Tongue (tissue), 2 donors: ENCODE measurements around the gene SCFD2. TPM values are rescaled to one million over a fixed set of nuclear protein-coding genes. Genes with fewer than 3 reads are reported as not detected.
"Not testable (repeated sequence)": the region's sequence is repeated elsewhere in the genome, so short reads cannot be mapped to it uniquely, and the experiment has no call there.

ENCODE experiments used
- DNase-seq: peaks from one replicate; pipeline ENCODE4 v3.0.0-alpha.2; 2015
- total RNA-seq: library from RNA; depleted of rRNA; stranded (reverse); fragments of >200 nt; gene quantifications from one replicate; pipeline ENCODE4 v1.2.3, GENCODE V29; 2014

Gene SCFD2
- total RNA-seq, 1 donor from 2014 or later, result 34.3 TPM

DNA sequence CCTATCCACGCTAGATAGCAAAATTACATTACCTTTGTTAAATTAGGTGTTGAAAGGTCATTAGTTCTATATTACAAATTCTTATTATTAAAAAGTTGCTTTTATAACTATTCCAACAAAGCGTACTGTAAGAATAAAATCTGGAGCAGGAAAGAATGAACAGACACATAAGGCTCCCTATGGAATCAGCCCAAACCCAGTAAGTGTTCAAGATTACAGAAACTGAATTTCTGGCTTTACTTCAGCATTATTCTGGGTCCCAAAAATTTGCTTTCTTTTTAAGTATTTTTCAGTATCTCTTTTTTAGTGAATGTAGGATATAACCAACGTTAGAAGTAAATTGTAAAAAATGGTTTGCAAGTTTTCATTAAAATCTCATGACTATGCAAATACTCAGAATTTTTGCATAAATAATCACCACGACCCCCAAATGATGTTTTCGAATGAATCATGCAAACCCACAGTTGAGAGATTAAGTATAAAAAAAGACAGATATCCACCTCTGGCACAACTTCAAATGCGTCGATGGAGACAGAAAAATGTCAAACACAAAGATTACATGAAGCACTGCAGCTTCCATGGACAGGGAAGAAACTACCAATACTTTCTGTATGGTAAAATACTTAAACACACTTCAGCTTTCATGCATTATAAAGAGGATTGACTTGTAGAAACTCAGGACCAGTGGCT lies 265.2 kb downstream of the SCFD2 start:
- DNase-seq, result no peak

DNA sequence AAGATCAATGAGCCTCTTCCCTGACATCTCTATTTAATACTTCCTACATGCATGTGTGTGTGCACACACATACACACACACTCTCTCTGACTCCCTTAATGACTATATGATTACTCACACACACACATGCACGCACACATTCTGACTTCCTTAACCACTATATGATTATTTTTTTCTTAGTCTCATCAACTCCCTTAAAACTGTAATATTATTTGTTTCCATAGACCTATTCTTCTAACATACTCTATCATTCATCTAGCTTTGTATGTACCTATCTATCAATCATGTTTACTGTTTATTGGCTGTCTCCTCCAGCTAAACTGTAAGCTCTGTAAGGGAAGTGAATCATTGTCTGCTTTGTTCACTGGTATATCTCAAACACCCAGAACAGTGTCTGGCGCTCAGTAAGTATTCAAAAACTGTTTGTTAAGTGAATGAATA lies 267.2 kb downstream of the SCFD2 start:
- DNase-seq, result no peak

GRCh38 chr4:53094040-53094439 lies 271.8 kb downstream of the SCFD2 start:
- no peak for DNase-seq

- DNase-seq, result peak; percentile 72
Observed at GRCh38 chr4:53089936-53090729, 275.7 kb downstream of the SCFD2 start.

DNA sequence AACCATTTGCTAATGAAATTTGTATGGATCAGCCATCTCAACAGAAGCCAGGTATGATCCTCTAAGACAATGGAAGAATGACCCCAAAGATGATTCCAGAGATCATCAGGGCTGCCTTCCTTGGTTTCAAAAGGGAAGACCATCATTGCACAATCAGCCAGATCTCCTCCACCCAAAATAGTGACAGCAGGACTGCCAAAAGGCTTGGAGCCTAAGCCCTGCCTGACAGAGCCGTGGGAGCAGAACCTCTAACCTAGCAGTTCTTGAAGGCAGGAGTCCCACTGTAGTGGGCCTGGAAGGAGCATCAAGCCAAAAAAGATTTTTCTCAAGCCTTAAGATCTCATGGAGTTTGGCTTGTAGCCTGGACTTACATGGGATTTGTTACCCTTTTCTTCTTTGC lies 277.7 kb downstream of the SCFD2 start:
- DNase-seq, result no peak

GRCh38 chr4:53076374-53076958 lies 289.4 kb downstream of the SCFD2 start:
- DNase-seq, result no peak

DNA sequence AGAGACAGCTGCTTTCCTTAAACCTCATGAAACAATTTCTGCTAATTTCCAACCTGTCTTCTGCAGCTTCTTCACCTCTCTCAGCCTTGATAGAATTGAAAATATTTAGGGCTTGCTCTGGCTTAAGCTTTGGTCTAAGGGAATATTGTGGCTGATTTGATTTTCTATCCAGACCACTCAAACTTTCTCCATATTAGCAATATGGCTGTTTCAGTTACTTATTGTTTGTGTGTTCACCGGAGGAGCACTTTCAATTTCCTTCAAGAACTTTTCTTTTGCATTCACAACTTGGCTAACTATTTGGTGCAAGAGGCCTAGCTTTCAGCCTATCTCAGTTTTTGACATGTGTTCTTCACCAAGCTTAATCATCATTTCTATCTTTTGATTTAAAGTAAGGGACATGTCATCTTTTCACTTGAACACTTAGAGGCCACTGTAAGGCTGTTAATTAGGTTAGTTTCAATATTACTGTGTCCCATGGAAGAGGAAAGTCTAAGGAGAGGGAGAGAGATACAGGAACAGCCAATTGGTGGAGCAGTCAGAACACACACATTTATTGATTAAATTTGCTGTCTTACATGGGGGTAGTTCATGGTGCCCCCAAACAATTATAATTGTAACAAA lies 290.6 kb downstream of the SCFD2 start:
- DNase-seq, result no peak

- DNase-seq, result no peak
Observed at GRCh38 chr4:53068755-53069330, 297.0 kb downstream of the SCFD2 start.

DNA sequence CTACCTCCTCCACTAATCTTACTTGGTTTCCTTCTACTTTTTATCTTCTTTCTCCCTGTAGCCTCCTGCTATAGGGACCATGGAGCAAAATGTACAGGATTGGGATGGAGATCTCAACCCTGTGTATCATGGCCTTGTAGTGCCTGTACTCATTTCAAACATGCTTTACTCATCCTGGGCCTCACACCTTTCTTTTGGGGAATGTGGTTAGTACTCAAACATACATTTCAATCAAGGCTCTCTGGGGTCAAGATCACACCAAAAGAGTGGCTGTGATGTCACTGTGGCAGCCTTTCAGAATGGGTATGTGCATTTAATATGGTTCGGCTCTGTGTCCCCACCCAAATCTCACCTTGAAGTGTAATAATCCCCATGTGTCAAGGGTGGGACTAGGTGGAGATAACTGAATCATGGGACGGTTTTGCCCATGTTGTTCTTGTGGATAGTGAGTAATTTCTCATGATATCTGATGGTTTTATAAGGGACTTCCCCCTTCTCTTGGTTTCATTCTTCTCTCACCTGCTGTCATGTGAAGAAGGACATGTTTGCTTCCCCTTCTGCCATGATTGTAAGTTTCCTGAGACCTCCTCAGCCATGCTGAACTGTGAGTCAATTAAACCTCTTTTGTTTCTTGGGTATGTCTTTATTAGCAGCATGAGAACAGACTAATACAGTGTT lies 298.6 kb downstream of the SCFD2 start:
- DNase-seq, result no peak

- DNase-seq, result no peak
Observed at GRCh38 chr4:53066155-53066554, 299.7 kb downstream of the SCFD2 start.

DNA sequence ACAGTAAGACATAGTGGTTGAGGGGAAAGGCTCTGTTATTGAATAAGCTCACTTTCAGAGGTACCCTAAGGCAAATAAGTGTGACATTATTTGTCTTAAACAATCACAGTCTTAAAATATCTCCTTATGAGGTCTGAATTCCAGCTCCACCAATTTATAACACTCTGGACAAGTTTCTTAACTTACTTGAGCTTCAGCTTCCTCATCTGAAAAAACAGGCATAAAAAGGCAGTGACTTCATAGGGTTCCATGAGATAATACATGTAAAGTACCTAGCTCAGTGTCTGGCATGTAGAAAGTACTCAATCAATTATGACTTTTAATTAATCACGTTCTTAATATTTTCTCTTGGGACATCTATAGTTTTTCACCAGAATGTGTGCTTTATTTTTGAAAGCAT lies 301.3 kb downstream of the SCFD2 start:
- no peak for DNase-seq

DNA sequence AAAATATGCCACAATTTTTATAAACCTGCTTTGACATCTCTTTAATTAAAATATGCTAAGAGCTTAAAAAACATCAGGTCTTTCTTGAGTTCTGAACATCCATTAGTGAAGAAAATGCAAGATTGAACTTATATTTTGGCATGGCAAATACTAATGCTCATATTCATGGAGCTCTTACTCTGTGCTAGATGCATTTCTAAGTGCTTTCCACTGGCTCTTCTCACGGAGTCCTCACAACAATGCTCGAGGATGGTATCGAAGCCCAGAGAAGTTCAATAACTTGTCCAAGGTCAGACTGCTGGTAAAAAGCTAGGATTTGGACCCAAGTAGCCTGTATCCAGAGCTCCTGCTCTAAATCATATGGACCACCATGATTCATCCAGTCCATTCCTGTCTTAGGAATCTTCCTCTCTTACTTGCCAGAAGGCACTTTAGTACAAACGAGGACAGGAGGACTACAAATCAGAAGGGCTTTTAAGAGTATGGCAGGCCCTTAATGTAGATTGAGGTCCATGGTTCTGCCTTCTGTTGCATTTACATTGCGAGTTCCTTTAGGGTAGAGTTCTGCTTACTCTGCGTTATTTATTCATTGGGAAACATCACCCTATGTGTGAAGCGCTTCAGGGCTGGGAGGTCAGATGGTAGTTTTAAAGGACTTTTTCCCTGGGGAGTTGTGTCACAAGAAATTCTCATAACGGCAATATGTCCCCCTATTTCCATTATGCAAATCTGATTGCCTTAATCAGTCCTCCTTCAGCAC lies 304.6 kb downstream of the SCFD2 start:
- no peak for DNase-seq

GRCh38 chr4:53060278-53060677 lies 305.6 kb downstream of the SCFD2 start:
- no peak for DNase-seq

DNA sequence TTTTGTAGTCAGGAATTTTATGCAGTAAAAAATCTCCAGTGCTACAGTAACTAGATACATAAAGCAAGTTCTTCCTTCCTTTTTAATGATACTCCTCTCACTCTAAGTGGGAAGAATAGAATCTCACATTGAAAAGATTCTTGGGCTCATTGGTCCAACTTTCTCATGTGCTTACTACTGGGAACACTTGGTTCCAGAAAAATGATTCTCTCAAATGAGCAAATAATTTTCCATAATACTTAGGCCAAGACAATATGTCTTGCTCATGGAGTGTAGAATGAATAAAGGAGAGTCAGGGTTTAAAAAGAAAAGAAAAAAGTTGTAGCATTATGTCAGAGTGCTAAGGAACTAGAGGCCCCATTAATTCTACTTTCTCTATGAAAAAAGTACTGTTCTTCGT lies 306.0 kb downstream of the SCFD2 start:
- no peak for DNase-seq

GRCh38 chr4:53059256-53059655 lies 306.6 kb downstream of the SCFD2 start:
- DNase-seq, result no peak

GRCh38 chr4:53057679-53058078 lies 308.2 kb downstream of the SCFD2 start:
- no peak for DNase-seq

GRCh38 chr4:53057108-53057507 lies 308.8 kb downstream of the SCFD2 start:
- not testable (repeated sequence) for DNase-seq

DNA sequence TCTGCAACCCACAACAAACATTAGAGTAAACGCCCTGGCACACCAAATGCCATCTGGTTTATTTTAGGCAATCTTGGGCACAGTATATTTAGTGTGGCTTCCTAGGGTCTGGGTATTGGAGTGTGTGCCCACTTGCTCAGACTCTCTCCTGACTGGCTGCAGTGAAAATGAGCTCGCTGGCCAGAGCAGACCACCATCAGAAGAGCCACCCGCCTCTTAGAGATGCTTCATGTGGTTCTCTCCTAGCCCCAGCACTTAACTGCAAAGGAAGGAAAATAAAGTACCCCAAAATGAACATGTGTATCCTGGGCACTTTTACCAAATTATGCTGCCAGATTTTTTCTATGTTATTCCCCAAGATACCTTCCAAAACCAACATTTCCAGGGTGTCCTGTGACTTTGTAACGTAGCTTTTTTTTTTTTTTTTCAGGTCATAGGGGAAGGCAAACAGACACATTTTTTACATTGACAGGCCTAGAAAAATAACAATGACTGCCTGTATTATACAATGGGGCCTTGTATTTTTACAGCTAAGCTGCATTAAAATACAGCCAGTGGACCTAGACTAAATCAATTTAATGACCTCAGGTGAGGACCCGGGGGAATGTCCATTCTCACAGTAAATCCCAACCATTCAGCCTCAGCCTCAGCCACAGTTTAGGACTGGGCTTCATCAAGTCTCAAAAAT lies 310.0 kb downstream of the SCFD2 start:
- DNase-seq, result peak; percentile 14

DNA sequence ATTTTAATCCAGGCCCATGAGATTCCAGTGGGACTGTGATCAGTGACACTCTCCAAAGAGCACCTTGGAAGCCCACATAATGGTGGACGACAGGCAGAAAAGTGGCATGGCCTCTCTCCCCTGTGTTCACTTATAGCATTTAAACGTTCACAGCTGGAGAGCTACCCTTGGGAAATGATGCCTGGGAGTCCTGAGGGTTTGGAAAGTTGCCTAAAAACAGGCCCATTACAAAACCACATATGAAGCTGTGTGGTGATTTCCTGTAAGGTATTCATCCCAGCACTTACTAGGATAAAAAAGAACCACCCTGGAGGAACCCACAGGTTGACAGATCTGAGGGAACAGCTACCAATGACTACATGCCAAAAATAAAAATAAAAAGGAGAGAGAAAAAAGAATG lies 310.6 kb downstream of the SCFD2 start:
- no peak for DNase-seq

DNA sequence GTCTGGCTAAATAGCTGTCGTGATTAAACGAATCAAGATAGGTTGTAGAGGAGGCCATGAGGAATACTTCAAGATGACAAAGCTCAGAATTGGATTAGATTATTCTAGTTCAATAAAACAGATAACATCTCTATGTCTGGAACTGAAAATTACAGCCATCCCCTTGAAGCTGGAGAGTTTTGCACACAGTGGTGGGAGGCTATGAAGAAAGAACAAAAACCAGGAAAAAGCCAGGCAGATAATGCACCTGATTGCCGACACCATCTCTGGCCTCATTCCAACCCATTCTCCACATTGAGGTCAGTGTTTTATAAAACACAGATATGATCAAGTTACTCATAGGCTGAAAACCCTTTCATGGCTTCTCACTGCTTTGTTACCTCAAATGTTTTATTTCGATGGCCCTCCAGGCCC lies 315.5 kb downstream of the SCFD2 start:
- DNase-seq, result no peak

DNA sequence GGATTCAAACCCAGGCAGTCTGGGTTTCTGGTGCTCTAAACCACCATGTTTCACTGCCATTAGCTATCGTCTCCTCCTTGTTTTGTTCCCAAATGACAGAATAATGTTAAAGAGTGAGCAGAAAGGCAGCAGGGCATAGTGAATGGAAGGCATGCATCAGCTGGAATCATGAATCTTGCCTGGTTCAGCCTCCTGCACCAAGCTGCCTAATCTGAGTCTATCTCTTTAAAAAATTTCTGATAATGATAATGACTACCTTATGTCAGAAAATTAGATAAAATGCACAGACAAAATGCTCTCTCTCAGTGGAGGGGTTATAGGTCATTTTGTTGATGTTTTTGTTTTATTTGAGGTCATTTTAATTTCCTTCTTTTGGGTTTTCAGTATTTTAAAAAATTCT lies 316.3 kb downstream of the SCFD2 start:
- no peak for DNase-seq
